Measurements from ENCODE around the gene SGF29. TPM values are rescaled to one million over a fixed set of nuclear protein-coding genes. Genes with fewer than 3 reads are reported as not detected.

Gene SGF29
- total RNA-seq, 2 donors from 2014 or later = 25.2 to 30.7 TPM

GRCh38 chr16:28511801-28512789 lies 41.6 kb upstream of the SGF29 start:
- H3K27me3 ChIP-seq = no peaks in the 10 kb centered on the region
- DNase-seq = no peak
- no peak for TF ChIP-seq POLR2A (IDR thresholded peaks at IDR 0.05)
- TF ChIP-seq CTCF (IDR thresholded peaks at IDR 0.05) = no peak
- no peak overlapping the region for H3K4me3 ChIP-seq
- no peak for ATAC-seq
- no peaks in the 10 kb centered on the region for H3K36me3 ChIP-seq (replicated peaks in 1 of 2; ENCODE audit: insufficient read depth in 1 of 2, low read depth in 2 of 2)
- H3K4me1 ChIP-seq = no peaks in the 10 kb centered on the region
- 80 to 82% methylated on average over 16 to 21 of the region's 21 CpGs for WGBS, 2 donors
- intact Hi-C loops (cut with DNase I) = no loop called here
- no peaks in the 10 kb centered on the region for H3K9me3 ChIP-seq
- H3K27ac ChIP-seq = no peak overlapping the region

- TF ChIP-seq POLR2A (IDR thresholded peaks at IDR 0.05) (no peak), CTCF (IDR thresholded peaks at IDR 0.05) (no peak)
- no peak overlapping the region for H3K27ac ChIP-seq
- ATAC-seq = no peak
- no peaks in the 10 kb centered on the region for H3K4me1 ChIP-seq
- no peaks in the 10 kb centered on the region for H3K36me3 ChIP-seq (replicated peaks in 1 of 2; ENCODE audit: insufficient read depth in 1 of 2, low read depth in 2 of 2)
- intact Hi-C loops (cut with DNase I) = no loop called here
- no peaks in the 10 kb centered on the region for H3K27me3 ChIP-seq
- no peaks in the 10 kb centered on the region for H3K9me3 ChIP-seq
- H3K4me3 ChIP-seq = no peak overlapping the region
- WGBS, 2 donors = 67 to 79% methylated on average over 10 to 12 of the region's 12 CpGs
- DNase-seq = no peak
Observed at GRCh38 chr16:28513484-28514181, 40.1 kb upstream of the SGF29 start.

- no peaks in the 10 kb centered on the region for H3K27me3 ChIP-seq
- no peaks in the 10 kb centered on the region for H3K9me3 ChIP-seq
- DNase-seq (no peak), ATAC-seq (no peak)
- WGBS, 2 donors = 91% methylated on average over 7 of the region's 7 CpGs; no CpG with 5 or more reads in 1 of the 2 donors
- no peak for TF ChIP-seq POLR2A (IDR thresholded peaks at IDR 0.05)
- no peaks in the 10 kb centered on the region for H3K4me1 ChIP-seq
- H3K27ac ChIP-seq = no peak overlapping the region
- H3K4me3 ChIP-seq = no peak overlapping the region
- intact Hi-C loops (cut with DNase I) = no loop called here
- no peaks in the 10 kb centered on the region for H3K36me3 ChIP-seq (replicated peaks in 1 of 2; ENCODE audit: insufficient read depth in 1 of 2, low read depth in 2 of 2)
Observed at GRCh38 chr16:28514246-28514645, 39.5 kb upstream of the SGF29 start.

- Histone ChIP-seq H3K36me3 (replicated peaks in 1 of 2; ENCODE audit: insufficient read depth in 1 of 2, low read depth in 2 of 2) (no peaks in the 10 kb centered on the region), H3K4me3 (no peak overlapping the region), H3K27me3 (no peaks in the 10 kb centered on the region), H3K4me1 (peaks cover 21% of the 10 kb centered on the region), H3K9me3 (no peaks in the 10 kb centered on the region), H3K27ac (no peak overlapping the region)
- ATAC-seq (no peak), DNase-seq (no peak)
- TF ChIP-seq POLR2A (IDR thresholded peaks at IDR 0.05) (no peak), CTCF (IDR thresholded peaks at IDR 0.05) (no peak)
- WGBS, 2 donors = 75 to 80% methylated on average over 7 of the region's 7 CpGs
- intact Hi-C loops (cut with DNase I) = no loop called here
Observed at GRCh38 chr16:28520672-28521071, 33.0 kb upstream of the SGF29 start.

GRCh38 chr16:28521436-28521835 lies 32.3 kb upstream of the SGF29 start:
- H3K4me1 ChIP-seq = peaks cover 29% of the 10 kb centered on the region
- no peak overlapping the region for H3K27ac ChIP-seq
- WGBS, 2 donors = 85 to 89% methylated on average over 5 to 6 of the region's 6 CpGs

More at GRCh38 chr16:28521436-28521835, 32.3 kb upstream of the SGF29 start:
- Histone ChIP-seq H3K9me3 (no peaks in the 10 kb centered on the region), H3K27me3 (no peaks in the 10 kb centered on the region), H3K36me3 (replicated peaks in 1 of 2; ENCODE audit: insufficient read depth in 1 of 2, low read depth in 2 of 2) (no peaks in the 10 kb centered on the region), H3K4me3 (no peak overlapping the region)
- ATAC-seq (no peak), DNase-seq (no peak)
- TF ChIP-seq POLR2A (IDR thresholded peaks at IDR 0.05) = no peak
- no peak for TF ChIP-seq CTCF (IDR thresholded peaks at IDR 0.05)
- intact Hi-C loops (cut with DNase I) = no loop called here
